Chondrocyte (in vitro differentiated cells): ENCODE results near the gene ATXN3. TPM values are rescaled to one million over a fixed set of nuclear protein-coding genes. Genes with fewer than 3 reads are reported as not detected.

ENCODE experiments used
- DNase-seq: peaks from one replicate; pipeline ENCODE4 v3.0.0; 2021; ENCODE audit warnings: mixed read lengths, low spot score
- H3K27ac Mint-ChIP-seq: one replicate; pipeline ENCODE4 v1.8.0; 2021; ENCODE audit warnings: mild to moderate bottlenecking, moderate library complexity, mixed read lengths; ENCODE audit not compliant: unreplicated experiment
- H3K27me3 Mint-ChIP-seq: 2 replicates; pipeline ENCODE4 v1.8.0; 2021; ENCODE audit warnings: low read depth, mixed read lengths
- H3K36me3 Mint-ChIP-seq: 2 replicates; pipeline ENCODE4 v1.8.0; 2021; ENCODE audit warnings: low read depth, mixed read lengths
- H3K4me1 Mint-ChIP-seq: 2 replicates; pipeline ENCODE4 v1.8.0; 2021; ENCODE audit warnings: low read depth, mild to moderate bottlenecking, mixed read lengths
- H3K4me3 Mint-ChIP-seq: one replicate; pipeline ENCODE4 v1.8.0; 2021; ENCODE audit warnings: mild to moderate bottlenecking, moderate library complexity, mixed read lengths; ENCODE audit not compliant: unreplicated experiment
- H3K9me3 Mint-ChIP-seq: 2 replicates; pipeline ENCODE4 v1.8.0; 2021; ENCODE audit warnings: low read depth, mixed read lengths
- CTCF ChIP-seq: fragments of 200-600 bp; sonication (generic); IDR thresholded peaks from 2 replicates; pipeline ENCODE4 v1.5.0; 2021; ENCODE audit warnings: antibody characterized with exemption, mild to moderate bottlenecking, moderate library complexity
- total RNA-seq: library from RNA; stranded (reverse); gene quantifications from 3 replicates; pipeline ENCODE4 v1.2.1, GENCODE V29; 2021

Gene ATXN3
- total RNA-seq, 1 donor from 2014 or later: 20.4 TPM

- TF ChIP-seq CTCF: no peak
- DNase-seq: no peak
- H3K4me3 Mint-ChIP-seq: no peak overlapping the region
- no peak overlapping the region for H3K27ac Mint-ChIP-seq
- no peaks in the 10 kb centered on the region for H3K27me3 Mint-ChIP-seq
- H3K4me1 Mint-ChIP-seq: peaks cover 52% of the 10 kb centered on the region
- no peaks in the 10 kb centered on the region for H3K9me3 Mint-ChIP-seq
- H3K36me3 Mint-ChIP-seq: peaks cover 2% of the 10 kb centered on the region
Measured at GRCh38 chr14:92035890-92036289, 70.5 kb downstream of the ATXN3 start.

- no peaks in the 10 kb centered on the region for H3K27me3 Mint-ChIP-seq
- peaks cover 49% of the 10 kb centered on the region for H3K4me1 Mint-ChIP-seq
- no peak for DNase-seq
- H3K9me3 Mint-ChIP-seq: no peaks in the 10 kb centered on the region
- no peak for TF ChIP-seq CTCF
- H3K27ac Mint-ChIP-seq: peak overlapping the region; percentile 64
- H3K4me3 Mint-ChIP-seq: no peak overlapping the region
- peaks cover 8% of the 10 kb centered on the region for H3K36me3 Mint-ChIP-seq
Measured at GRCh38 chr14:92033906-92034687, 72.3 kb downstream of the ATXN3 start.

- no peaks in the 10 kb centered on the region for H3K9me3 Mint-ChIP-seq
- H3K4me3 Mint-ChIP-seq: no peak overlapping the region
- peak overlapping the region; percentile 64 for H3K27ac Mint-ChIP-seq
- peaks cover 9% of the 10 kb centered on the region for H3K36me3 Mint-ChIP-seq
- no peak for DNase-seq
- H3K27me3 Mint-ChIP-seq: no peaks in the 10 kb centered on the region
- no peak for TF ChIP-seq CTCF
- H3K4me1 Mint-ChIP-seq: peaks cover 55% of the 10 kb centered on the region
Measured at GRCh38 chr14:92033433-92033832, 72.9 kb downstream of the ATXN3 start.

- H3K36me3 Mint-ChIP-seq: peaks cover 16% of the 10 kb centered on the region
- peak overlapping the region; percentile 95 for H3K27ac Mint-ChIP-seq
- H3K4me1 Mint-ChIP-seq: peaks cover 56% of the 10 kb centered on the region
- H3K4me3 Mint-ChIP-seq: no peak overlapping the region
- DNase-seq: no peak
- TF ChIP-seq CTCF: no peak
- H3K9me3 Mint-ChIP-seq: no peaks in the 10 kb centered on the region
- H3K27me3 Mint-ChIP-seq: no peaks in the 10 kb centered on the region
Measured at GRCh38 chr14:92026548-92027190, 79.7 kb downstream of the ATXN3 start.

GRCh38 chr14:92022036-92022435 is 84.3 kb downstream of the ATXN3 start:
- Mint-ChIP-seq H3K27ac (no peak overlapping the region), H3K36me3 (peaks cover 11% of the 10 kb centered on the region), H3K9me3 (no peaks in the 10 kb centered on the region), H3K4me3 (no peak overlapping the region), H3K27me3 (no peaks in the 10 kb centered on the region), H3K4me1 (peaks cover 43% of the 10 kb centered on the region)
- no peak for DNase-seq
- TF ChIP-seq CTCF: no peak
